Hepatocyte (in vitro differentiated cells): Measurements from ENCODE around the gene RIMKLA. TPM values are rescaled to one million over a fixed set of nuclear protein-coding genes. Genes with fewer than 3 reads are reported as not detected.

Experiments used
- DNase-seq: peaks from one replicate; pipeline ENCODE4 v3.0.0-alpha.2; 2016; ENCODE audit warnings: low spot score
- H2AFZ ChIP-seq: fragments of 200-600 bp; sonication (generic); 2 replicates; pipeline ENCODE4 v1.6.0; 2016; ENCODE audit warnings: antibody characterized with exemption, mild to moderate bottlenecking
- H3K27ac ChIP-seq: fragments of 200-600 bp; sonication (generic); 2 replicates; pipeline ENCODE4 v1.5.1; 2016; ENCODE audit warnings: mild to moderate bottlenecking
- H3K27me3 ChIP-seq: fragments of 200-600 bp; sonication (generic); 2 replicates; pipeline ENCODE4 v1.6.1; 2016
- H3K36me3 ChIP-seq: fragments of 200-600 bp; sonication (generic); replicated peaks from 2 replicates; pipeline ENCODE4 v1.5.1; 2016; ENCODE audit warnings: low read depth; ENCODE audit not compliant: insufficient read depth
- H3K4me1 ChIP-seq: fragments of 200-600 bp; sonication (generic); 2 replicates; pipeline ENCODE4 v1.5.1; 2016; ENCODE audit warnings: mild to moderate bottlenecking, moderate library complexity; ENCODE audit not compliant: insufficient read depth
- H3K4me2 ChIP-seq: fragments of 200-600 bp; sonication (generic); 2 replicates; pipeline ENCODE4 v1.6.0; 2016
- H3K4me3 ChIP-seq: fragments of 200-600 bp; sonication (generic); 2 replicates; pipeline ENCODE4 v1.5.1; 2016; ENCODE audit warnings: mild to moderate bottlenecking
- H3K79me2 ChIP-seq: fragments of 200-600 bp; sonication (generic); 2 replicates; pipeline ENCODE4 v1.6.0; 2017; ENCODE audit warnings: mild to moderate bottlenecking
- H3K9me2 ChIP-seq: fragments of 200-600 bp; sonication (generic); replicated peaks from 2 replicates; pipeline ENCODE4 v1.6.0; 2017; ENCODE audit warnings: mild to moderate bottlenecking; ENCODE audit not compliant: insufficient read depth
- H3K9me3 ChIP-seq: fragments of 200-600 bp; sonication (generic); 2 replicates; pipeline ENCODE4 v1.5.1; 2016; ENCODE audit warnings: low read depth, mild to moderate bottlenecking
- H4K20me1 ChIP-seq: fragments of 200-600 bp; sonication (generic); 2 replicates; pipeline ENCODE4 v1.6.0; 2016; ENCODE audit warnings: mild to moderate bottlenecking; ENCODE audit not compliant: insufficient read depth, poor library complexity, severe bottlenecking
- CTCF ChIP-seq: fragments of 200-600 bp; sonication (generic); IDR thresholded peaks from 2 replicates; pipeline ENCODE4 v1.5.1; 2016; ENCODE audit warnings: antibody characterized with exemption, mild to moderate bottlenecking; ENCODE audit not compliant: poor library complexity
- EZH2 ChIP-seq: fragments of 200-600 bp; sonication (generic); IDR thresholded peaks from 2 replicates; pipeline ENCODE4 v1.6.1; 2016; ENCODE audit warnings: antibody characterized with exemption, mild to moderate bottlenecking, borderline replicate concordance
- EZH2phosphoT487 ChIP-seq: fragments of 200-600 bp; sonication (generic); IDR thresholded peaks from one replicate; pipeline ENCODE4 v1.6.1; 2018; ENCODE audit warnings: antibody characterized with exemption, mild to moderate bottlenecking, low read depth, moderate library complexity; ENCODE audit not compliant: unreplicated experiment, severe bottlenecking
- WGBS: methylation state at CpG from one replicate; pipeline ENCODE4 v1.1.6; 2016; ENCODE audit warnings: low lambda C conversion rate; ENCODE audit errors: missing lambda C conversion rate; 5-methylcytosine and 5-hydroxymethylcytosine counted together
- polyA plus RNA-seq: library from polyadenylated mRNA; unstranded; fragments of >200 nt; fragmentation: Nextera tagmentation; extraction: Ambion mirVana; gene quantifications from 2 replicates; pipeline ENCODE4 v1.2.1, GENCODE V29; 2016
- total RNA-seq: library from RNA; depleted of rRNA; stranded (reverse); fragments of >200 nt; gene quantifications from 2 replicates; pipeline ENCODE4 v1.2.3, GENCODE V29; 2014

The RIMKLA gene
- total and polyA plus RNA-seq, 2 experiments from 2014 or later, result 0.66 to 1.1 TPM

- WGBS, result 87% methylated on average over 5 of the region's 5 CpGs
- H3K27ac ChIP-seq, result peak overlapping the region; percentile 54
- DNase-seq, result no peak
Measured at GRCh38 chr1:42454403-42454802, 73.8 kb downstream of the RIMKLA start.

GRCh38 chr1:42456010-42456753 lies 75.6 kb downstream of the RIMKLA start, which contains the start of the genes PPCS and ZMYND12:
TSS of gene PPCS (plus strand) at chr1:42456543. CDS start at chr1:42456566, 23 bp downstream.
TSS of gene ZMYND12 (minus strand) at chr1:42456022. CDS start at chr1:42455997, 25 bp downstream.
- H3K9me2 ChIP-seq, result no peaks in the 10 kb centered on the region
- H3K4me3 ChIP-seq, result peak within 1 kb of the TSS; percentile 84
- 1% methylated on average over 65 of the region's 66 CpGs for WGBS
- no peaks in the 10 kb centered on the region for H3K36me3 ChIP-seq
- H3K79me2 ChIP-seq, result peaks cover 7% of the 10 kb centered on the region
- H3K27me3 ChIP-seq, result no peaks in the 10 kb centered on the region
- H2AFZ ChIP-seq, result peak within 1 kb of the TSS; percentile 99
- H3K4me2 ChIP-seq, result peak within 1 kb of the TSS; percentile 99
- H3K27ac ChIP-seq, result peak within 1 kb of the TSS; percentile 97
- DNase-seq, result peak; percentile 94
- H3K9me3 ChIP-seq, result no peaks in the 10 kb centered on the region
- H4K20me1 ChIP-seq, result no peaks in the 10 kb centered on the region
- TF ChIP-seq CTCF, result no peak
- TF ChIP-seq EZH2, result no peak
- no peak for TF ChIP-seq EZH2phosphoT487
- peaks cover 9% of the 10 kb centered on the region for H3K4me1 ChIP-seq

More at GRCh38 chr1:42454403-42454802, 73.8 kb downstream of the RIMKLA start:
- H4K20me1 ChIP-seq, result no peaks in the 10 kb centered on the region
- H3K79me2 ChIP-seq, result peaks cover 7% of the 10 kb centered on the region
- H3K36me3 ChIP-seq, result no peaks in the 10 kb centered on the region
- H3K4me3 ChIP-seq, result no peak overlapping the region
- H3K27me3 ChIP-seq, result no peaks in the 10 kb centered on the region
- peaks cover 9% of the 10 kb centered on the region for H3K4me1 ChIP-seq
- no peaks in the 10 kb centered on the region for H3K9me3 ChIP-seq
- no peaks in the 10 kb centered on the region for H3K9me2 ChIP-seq
- TF ChIP-seq EZH2phosphoT487 (no peak), EZH2 (no peak), CTCF (no peak)
- H2AFZ ChIP-seq, result no peak overlapping the region
- H3K4me2 ChIP-seq, result no peak overlapping the region

GRCh38 chr1:42456754-42457089 lies 76.1 kb downstream of the RIMKLA start:
- H3K9me2 ChIP-seq, result no peaks in the 10 kb centered on the region
- H4K20me1 ChIP-seq, result no peaks in the 10 kb centered on the region
- H3K27me3 ChIP-seq, result no peaks in the 10 kb centered on the region
- no peaks in the 10 kb centered on the region for H3K36me3 ChIP-seq
- DNase-seq, result peak; percentile 77
- peak overlapping the region; percentile 99 for H2AFZ ChIP-seq
- peaks cover 9% of the 10 kb centered on the region for H3K4me1 ChIP-seq
- H3K4me3 ChIP-seq, result peak overlapping the region; percentile 84
- peak overlapping the region; percentile 99 for H3K4me2 ChIP-seq
- no peaks in the 10 kb centered on the region for H3K9me3 ChIP-seq
- peak overlapping the region; percentile 97 for H3K27ac ChIP-seq
- peaks cover 7% of the 10 kb centered on the region for H3K79me2 ChIP-seq
- TF ChIP-seq CTCF (no peak), EZH2phosphoT487 (no peak), EZH2 (no peak)
- 2% methylated on average over 20 of the region's 23 CpGs for WGBS
